Breast epithelium (tissue), 3 donors: ENCODE data around the gene RRP36.

Source experiments
- POLR2A ChIP-seq: fragments of 450-650 bp; IDR thresholded peaks from one replicate; pipeline ENCODE4 v1.6.1; 2016; ENCODE audit warnings: antibody characterized with exemption, mild to moderate bottlenecking, moderate library complexity
- POLR2AphosphoS5 ChIP-seq, 3 donors: sonication (generic); formaldehyde crosslinking; IDR thresholded peaks; one replicate each; pipeline ENCODE4 v1.6.1; 2017; ENCODE audit warnings: antibody characterized with exemption in 3 of 3
- TF ChIP-seq, protein P1 (sequence below), 3 donors: fragments of 450-650 bp; IDR thresholded peaks; one replicate each; pipeline ENCODE4 v1.5.1; 2016 to 2017; ENCODE audit warnings: antibody characterized with exemption in 3 of 3, mild to moderate bottlenecking in 3 of 3, moderate library complexity in 3 of 3

- TF ChIP-seq, protein P1, sequence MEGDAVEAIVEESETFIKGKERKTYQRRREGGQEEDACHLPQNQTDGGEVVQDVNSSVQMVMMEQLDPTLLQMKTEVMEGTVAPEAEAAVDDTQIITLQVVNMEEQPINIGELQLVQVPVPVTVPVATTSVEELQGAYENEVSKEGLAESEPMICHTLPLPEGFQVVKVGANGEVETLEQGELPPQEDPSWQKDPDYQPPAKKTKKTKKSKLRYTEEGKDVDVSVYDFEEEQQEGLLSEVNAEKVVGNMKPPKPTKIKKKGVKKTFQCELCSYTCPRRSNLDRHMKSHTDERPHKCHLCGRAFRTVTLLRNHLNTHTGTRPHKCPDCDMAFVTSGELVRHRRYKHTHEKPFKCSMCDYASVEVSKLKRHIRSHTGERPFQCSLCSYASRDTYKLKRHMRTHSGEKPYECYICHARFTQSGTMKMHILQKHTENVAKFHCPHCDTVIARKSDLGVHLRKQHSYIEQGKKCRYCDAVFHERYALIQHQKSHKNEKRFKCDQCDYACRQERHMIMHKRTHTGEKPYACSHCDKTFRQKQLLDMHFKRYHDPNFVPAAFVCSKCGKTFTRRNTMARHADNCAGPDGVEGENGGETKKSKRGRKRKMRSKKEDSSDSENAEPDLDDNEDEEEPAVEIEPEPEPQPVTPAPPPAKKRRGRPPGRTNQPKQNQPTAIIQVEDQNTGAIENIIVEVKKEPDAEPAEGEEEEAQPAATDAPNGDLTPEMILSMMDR (IDR thresholded peaks at IDR 0.05) = no peak
- TF ChIP-seq POLR2A (no peak), POLR2AphosphoS5 (IDR thresholded peaks at IDR 0.05) (no peak)
Observed at GRCh38 chr6:43011207-43011606, 10.2 kb upstream of the RRP36 start.
